Measurements from ENCODE around the gene GNG7.

GRCh38 chr19:2636897-2637683 lies 65.4 kb downstream of the GNG7 start:
- TF ChIP-seq CTCF (optimal IDR thresholded peaks at IDR 0.05 in 1 of 3, IDR thresholded peaks at IDR 0.05 in 1 of 3, conservative IDR thresholded peaks at IDR 0.05 in 1 of 3; ENCODE audit: extremely low read depth in 1 of 3, insufficient read depth in 2 of 3, low read length in 3 of 3) (peak; percentile 57 to 99 (median 80)), EZH2 (IDR thresholded peaks at IDR 0.05; ENCODE audit: low read length) (no peak)
